Erythroblast (primary cell): ENCODE data around the gene SEMA7A.

ENCODE experiments used
- GATA1 ChIP-seq: IDR thresholded peaks from 2 replicates; pipeline ENCODE4 v1.6.1; 2011; ENCODE audit warnings: low read depth, mild to moderate bottlenecking, control low read depth, low read length, moderate library complexity
- POLR2A ChIP-seq: IDR thresholded peaks from 2 replicates; pipeline ENCODE4 v1.6.1; 2011; ENCODE audit warnings: mild to moderate bottlenecking, low read length

DNA sequence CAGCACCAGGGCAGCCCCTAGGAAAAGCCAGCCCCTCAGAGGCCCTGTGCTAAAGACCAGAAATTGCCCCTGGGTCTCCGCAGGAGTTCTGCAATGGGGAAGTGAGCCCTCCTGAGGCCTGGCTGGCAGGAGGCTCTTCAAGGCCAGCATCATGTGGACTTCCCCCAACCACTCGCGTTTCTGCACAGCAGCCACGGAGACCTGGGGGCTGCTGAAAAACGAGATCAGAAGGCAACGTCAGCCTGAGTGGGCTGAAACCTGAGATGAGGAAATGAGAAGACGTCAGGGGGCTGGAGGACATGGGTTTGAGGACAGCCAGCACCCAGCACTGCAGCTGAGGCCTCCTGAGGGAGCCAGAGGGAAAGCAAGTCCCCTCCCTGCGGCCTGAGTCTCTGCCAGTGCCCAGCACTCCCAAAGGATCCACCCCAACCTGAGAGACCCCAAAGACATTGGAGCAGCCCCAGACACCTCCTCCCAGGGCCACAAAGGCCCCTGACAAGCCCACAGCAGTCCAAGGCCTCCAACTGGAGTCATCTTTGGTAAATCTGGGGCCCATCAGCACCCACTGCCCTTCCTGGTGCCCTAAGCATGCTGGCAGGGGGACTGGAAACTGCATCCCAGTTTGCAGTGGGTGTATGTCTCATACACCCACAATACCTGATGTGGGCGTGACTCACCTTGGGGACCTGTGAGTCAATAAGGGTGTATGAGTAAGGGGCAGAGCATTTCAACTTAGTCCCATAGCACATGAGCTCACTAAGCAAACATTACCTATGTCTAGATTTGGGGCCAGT, 37.1 kb downstream of the SEMA7A start:
- TF ChIP-seq POLR2A: no peak
- no peak for TF ChIP-seq GATA1
